DOHH2 (cell line): Measurements from ENCODE around the gene KLK14.

ENCODE experiments used
- H3F3A ChIP-seq: fragments of 200-600 bp; sonication (generic), shearing (Covaris generic); 2 replicates; pipeline ENCODE4 v1.6.0; 2016; ENCODE audit warnings: antibody characterized with exemption, mild to moderate bottlenecking; ENCODE audit not compliant: control insufficient read depth, insufficient read depth
- H3K27ac ChIP-seq: fragments of 200-600 bp; sonication (generic); 2 replicates; pipeline ENCODE4 v1.5.1; 2014; ENCODE audit warnings: low read depth, mild to moderate bottlenecking, low read length, moderate library complexity
- H3K27me3 ChIP-seq: fragments of 200-600 bp; sonication (generic); 2 replicates; pipeline ENCODE4 v1.6.1; 2014; ENCODE audit warnings: mild to moderate bottlenecking, low read length, mixed read lengths; ENCODE audit not compliant: control insufficient read depth
- H3K36me3 ChIP-seq: fragments of 200-600 bp; sonication (generic); 2 replicates; pipeline ENCODE4 v1.6.1; 2014; ENCODE audit warnings: mild to moderate bottlenecking, low read length, moderate library complexity, mixed read lengths; ENCODE audit not compliant: control insufficient read depth
- H3K4me1 ChIP-seq: fragments of 200-600 bp; sonication (generic); 2 replicates; pipeline ENCODE4 v1.6.1; 2014; ENCODE audit warnings: mild to moderate bottlenecking, low read length, mixed read lengths; ENCODE audit not compliant: control insufficient read depth
- H3K4me2 ChIP-seq: fragments of 200-600 bp; sonication (generic); 2 replicates; pipeline ENCODE4 v1.6.0; 2014; ENCODE audit warnings: mild to moderate bottlenecking, low read length, moderate library complexity
- H3K4me3 ChIP-seq: fragments of 200-600 bp; sonication (generic); 2 replicates; pipeline ENCODE4 v1.5.1; 2014; ENCODE audit warnings: mild to moderate bottlenecking, low read length, mixed read lengths
- H3K79me2 ChIP-seq: fragments of 200-600 bp; sonication (generic); 2 replicates; pipeline ENCODE4 v1.6.1; 2014; ENCODE audit warnings: mild to moderate bottlenecking, low read length, mixed read lengths; ENCODE audit not compliant: control insufficient read depth
- H3K9me2 ChIP-seq: fragments of 200-600 bp; sonication (generic); replicated peaks from 2 replicates; pipeline ENCODE4 v1.6.1; 2014; ENCODE audit warnings: mild to moderate bottlenecking, low read length, mixed read lengths; ENCODE audit not compliant: control insufficient read depth
- H3K9me3 ChIP-seq: fragments of 200-600 bp; sonication (generic); 2 replicates; pipeline ENCODE4 v1.6.1; 2014; ENCODE audit warnings: antibody characterized with exemption, low read length, mixed read lengths; ENCODE audit not compliant: control insufficient read depth, insufficient read depth
- H4K20me1 ChIP-seq: fragments of 200-600 bp; sonication (generic); 2 replicates; pipeline ENCODE4 v1.6.0; 2014; ENCODE audit warnings: low read depth, mild to moderate bottlenecking, antibody characterized with exemption, low read length, moderate library complexity; ENCODE audit not compliant: control insufficient read depth, insufficient read depth
- CTCF ChIP-seq: fragments of 200-600 bp; sonication (generic); IDR thresholded peaks from one replicate; pipeline ENCODE4 v1.5.1; 2014; ENCODE audit warnings: antibody characterized with exemption, mild to moderate bottlenecking, low read depth, low read length; ENCODE audit not compliant: poor library complexity, severe bottlenecking
- EZH2phosphoT487 ChIP-seq: fragments of 200-600 bp; sonication (generic); IDR thresholded peaks from 2 replicates; pipeline ENCODE4 v1.6.1; 2017; ENCODE audit warnings: borderline replicate concordance, mild to moderate bottlenecking, antibody characterized with exemption, low read length, moderate library complexity, mixed read lengths

Gene KLK14

DNA sequence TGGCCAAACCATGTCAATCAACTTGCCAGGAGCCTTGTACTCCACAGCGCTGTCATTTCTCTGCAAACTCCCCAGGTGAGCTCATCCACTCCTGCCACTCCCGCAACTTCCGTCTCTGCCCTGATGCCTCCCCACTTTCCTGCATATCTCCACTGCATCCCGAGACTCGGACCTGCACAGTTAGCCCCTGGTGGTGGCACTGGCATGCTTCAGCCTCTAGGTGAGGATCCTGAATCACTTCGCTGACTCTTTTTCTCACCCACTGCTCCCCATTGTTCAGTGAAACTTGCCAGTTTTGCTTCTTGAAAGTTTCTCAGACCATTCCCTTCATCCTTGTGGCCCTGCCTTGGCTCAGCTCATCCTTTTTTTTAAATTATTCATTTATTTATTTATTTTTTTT, 28.9 kb upstream of the KLK14 start:
- H4K20me1 ChIP-seq = no peaks in the 10 kb centered on the region
- no peaks in the 10 kb centered on the region for H3K9me3 ChIP-seq
- H3K36me3 ChIP-seq = peaks cover 8% of the 10 kb centered on the region
- no peak for TF ChIP-seq CTCF
- no peak for TF ChIP-seq EZH2phosphoT487
- H3K4me1 ChIP-seq = peaks cover 24% of the 10 kb centered on the region
- no peak overlapping the region for H3K4me2 ChIP-seq
- H3K27ac ChIP-seq = no peak overlapping the region
- peaks cover 10% of the 10 kb centered on the region for H3K27me3 ChIP-seq
- no peaks in the 10 kb centered on the region for H3F3A ChIP-seq
- no peaks in the 10 kb centered on the region for H3K9me2 ChIP-seq
- peaks cover 16% of the 10 kb centered on the region for H3K79me2 ChIP-seq
- H3K4me3 ChIP-seq = no peak overlapping the region

GRCh38 chr19:51110666-51110971, 27.9 kb upstream of the KLK14 start:
- Histone ChIP-seq H3K27ac (no peak overlapping the region), H3K4me2 (no peak overlapping the region), H3K79me2 (peaks cover 24% of the 10 kb centered on the region), H4K20me1 (no peaks in the 10 kb centered on the region), H3K4me1 (peaks cover 24% of the 10 kb centered on the region), H3F3A (no peaks in the 10 kb centered on the region), H3K9me2 (no peaks in the 10 kb centered on the region), H3K36me3 (peaks cover 14% of the 10 kb centered on the region), H3K27me3 (peaks cover 10% of the 10 kb centered on the region), H3K9me3 (no peaks in the 10 kb centered on the region), H3K4me3 (no peak overlapping the region)
- TF ChIP-seq EZH2phosphoT487 (no peak), CTCF (no peak)

GRCh38 chr19:51108805-51109146, 26.1 kb upstream of the KLK14 start:
- Histone ChIP-seq H3K79me2 (peaks cover 36% of the 10 kb centered on the region), H3K9me2 (no peaks in the 10 kb centered on the region), H3K36me3 (peaks cover 27% of the 10 kb centered on the region), H3K4me2 (peak overlapping the region; percentile 79), H3K4me3 (peak overlapping the region; percentile 95), H3K27ac (no peak overlapping the region), H3K9me3 (no peaks in the 10 kb centered on the region), H3F3A (no peaks in the 10 kb centered on the region), H3K27me3 (peaks cover 7% of the 10 kb centered on the region), H4K20me1 (no peaks in the 10 kb centered on the region), H3K4me1 (peaks cover 24% of the 10 kb centered on the region)
- TF ChIP-seq EZH2phosphoT487 (no peak), CTCF (no peak)
